T-helper 2 cell (primary cell): ENCODE results near the gene ELAVL3.
"Not testable (repeated sequence)": the region's sequence is repeated elsewhere in the genome, so short reads cannot be mapped to it uniquely, and the experiment has no call there.

Experiments
- DNase-seq, 5 experiments: peaks; one replicate each; pipeline versions ENCODE4 v3.0.0 to v3.0.0-alpha.2; 2012 to 2022

The ELAVL3 gene

GRCh38 chr19:11486661-11487503, 6.0 kb upstream of the ELAVL3 start:
- no peak for DNase-seq

DNA sequence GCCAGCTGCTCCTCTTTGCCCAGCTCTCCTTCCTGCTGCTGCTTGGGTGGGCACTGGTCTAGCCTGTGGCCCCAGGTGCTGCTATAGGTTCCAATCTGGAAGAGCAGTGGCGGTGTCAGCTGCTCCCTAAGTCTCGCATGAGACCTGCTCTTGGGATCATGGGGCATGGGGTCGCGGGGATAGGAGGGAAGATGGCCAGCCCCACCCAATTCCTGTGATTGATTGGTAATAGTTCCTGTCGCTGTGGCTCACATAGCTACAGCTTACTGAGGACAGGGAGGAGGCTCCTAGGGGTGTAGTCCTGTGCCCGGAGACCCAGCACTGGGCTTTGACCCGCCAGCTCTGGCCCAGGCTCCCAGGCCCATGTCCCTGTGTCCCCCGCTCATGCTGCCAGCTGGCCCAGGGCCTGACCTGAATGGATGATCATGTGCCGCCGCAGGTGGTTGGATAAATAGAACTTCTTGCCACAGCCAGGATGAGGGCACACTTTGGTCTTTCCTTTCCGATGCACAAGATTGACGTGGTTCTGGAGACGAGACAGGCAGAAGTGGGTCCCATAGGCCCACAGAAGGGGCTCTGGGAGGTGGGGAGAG, 4.5 kb upstream of the ELAVL3 start:
- no peak for DNase-seq

DNA sequence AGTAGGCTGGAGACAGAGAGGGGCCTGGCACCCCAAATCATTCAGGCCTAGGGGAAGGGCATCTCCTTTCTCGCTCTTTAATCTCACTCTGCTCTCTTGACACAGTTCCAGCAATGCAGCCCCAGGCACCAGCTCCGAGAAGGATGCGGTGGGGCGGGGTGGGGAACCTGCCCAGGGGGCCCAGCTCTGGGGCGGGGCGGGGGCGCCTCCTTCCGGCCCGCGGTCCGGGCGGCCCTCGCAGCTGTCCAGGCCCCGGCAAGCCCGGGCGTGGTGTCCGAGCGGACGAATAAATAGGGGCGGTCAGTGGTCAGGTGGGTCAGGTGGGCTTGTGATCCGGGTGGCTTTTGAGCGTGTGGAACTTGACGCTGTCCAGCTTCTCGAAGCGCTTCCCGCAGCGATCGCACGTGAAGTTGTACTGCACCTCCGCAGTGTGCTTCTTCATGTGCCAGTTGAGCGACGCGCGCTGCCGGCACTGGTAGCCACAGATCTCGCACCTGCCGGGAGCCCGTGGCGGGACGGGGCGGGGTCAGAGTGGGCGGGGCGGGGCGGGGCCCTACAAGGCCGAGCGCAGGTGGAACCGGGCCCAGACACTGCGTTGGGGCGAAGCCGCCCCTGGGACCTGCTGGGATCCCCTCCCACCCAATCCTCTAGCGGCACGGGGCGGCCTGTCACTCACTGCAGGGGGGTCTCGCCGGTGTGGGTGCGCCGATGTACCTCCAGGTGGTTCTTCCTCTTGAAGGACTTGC, 2.7 kb upstream of the ELAVL3 start:
- DNase-seq: no peak

- peak; percentile 79 to 92 (median 82) for DNase-seq
Observed at GRCh38 chr19:11482384-11483050, 1.7 kb upstream of the ELAVL3 start.

DNA sequence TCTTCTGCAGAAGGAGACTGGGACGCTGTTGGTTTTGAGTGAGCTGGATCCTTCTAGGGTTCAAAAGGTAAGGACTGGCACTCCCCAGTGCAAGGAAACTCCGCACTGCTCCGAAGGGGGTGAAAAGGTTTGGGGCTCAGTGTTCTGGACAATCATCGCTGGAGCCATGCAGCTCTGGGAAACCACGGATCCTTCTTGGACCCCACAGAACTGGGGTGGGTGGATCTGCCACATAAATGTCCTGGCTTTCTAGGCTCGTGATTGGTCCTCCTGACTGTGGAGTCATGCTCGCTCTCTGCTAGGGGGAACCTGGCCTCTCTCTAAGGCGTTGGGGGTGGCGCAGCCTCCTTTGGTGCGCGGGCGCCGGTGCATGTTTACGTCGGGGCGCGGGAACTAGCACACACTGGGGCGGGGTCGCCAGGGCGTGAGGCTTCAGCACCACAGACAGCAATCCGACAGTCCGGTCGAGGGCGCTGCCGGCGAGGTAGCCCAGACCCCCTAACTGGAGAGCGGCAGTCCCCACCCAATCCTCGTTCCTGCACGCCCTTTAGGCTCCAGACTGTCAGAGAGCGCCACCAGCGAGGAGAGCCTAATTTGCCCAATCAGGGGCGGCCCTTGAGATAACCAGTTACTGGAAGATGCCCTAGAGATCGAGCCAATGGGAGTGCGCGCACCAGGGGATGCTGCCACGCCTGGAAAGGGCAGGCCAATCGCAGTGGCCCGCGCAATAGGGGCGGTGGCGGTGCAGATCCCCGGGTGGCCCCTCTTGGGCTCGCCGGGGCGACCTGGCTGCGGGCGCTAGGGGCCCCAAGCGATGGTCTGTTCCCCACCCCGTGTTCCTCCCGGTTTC, 913 bp upstream of the ELAVL3 start:
- DNase-seq: peak; percentile 21 to 89 (median 49)

- no peak for DNase-seq
Observed at GRCh38 chr19:11479898-11480714, 740 bp downstream of the ELAVL3 start.

GRCh38 chr19:11479090-11479897, 1.6 kb downstream of the ELAVL3 start:
- no peak for DNase-seq

DNA sequence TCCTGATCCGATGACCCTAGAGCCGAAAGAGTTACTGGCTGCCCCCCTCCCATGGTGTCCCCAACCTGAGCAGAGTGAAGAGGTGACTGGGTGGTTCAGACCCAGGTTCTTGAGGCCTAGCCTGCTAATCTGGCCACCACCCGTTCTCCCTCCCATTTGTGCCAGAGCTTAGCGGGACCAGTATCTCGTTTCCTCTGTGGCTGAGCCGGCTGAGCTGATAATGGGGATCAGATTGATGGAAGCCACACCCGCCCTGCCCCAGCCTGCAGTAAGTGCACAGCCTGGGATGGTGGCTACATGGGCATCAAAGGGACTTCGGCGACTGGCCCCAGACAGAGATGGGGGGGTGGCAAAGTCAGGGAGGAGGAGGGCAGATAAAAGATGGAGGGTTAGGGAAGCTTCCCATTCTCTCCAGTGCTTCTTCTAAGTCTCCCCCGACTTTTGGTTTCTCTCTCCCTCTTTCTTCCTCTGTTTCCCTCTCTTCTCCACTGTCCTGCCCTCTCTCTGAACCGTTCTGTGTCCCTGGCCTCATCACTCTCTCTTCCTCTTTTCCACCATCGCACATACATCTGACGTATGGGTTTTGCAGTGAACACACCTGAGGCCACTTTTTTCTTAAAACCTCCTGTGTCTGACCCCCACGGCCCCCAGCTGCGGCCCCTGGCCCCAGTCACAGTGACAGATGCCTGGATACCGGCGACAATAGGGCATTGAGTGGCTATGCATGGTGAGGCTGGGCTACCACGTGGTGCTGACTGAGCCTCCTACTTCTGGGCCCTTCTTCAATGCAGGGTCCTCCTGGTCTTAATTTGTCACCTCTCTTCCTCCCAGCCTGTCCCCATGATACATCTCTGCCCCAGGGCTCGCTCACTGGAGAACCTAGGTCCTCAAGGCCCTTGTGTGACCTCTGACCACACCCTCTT, 2.4 kb downstream of the ELAVL3 start:
- DNase-seq: no peak

DNA sequence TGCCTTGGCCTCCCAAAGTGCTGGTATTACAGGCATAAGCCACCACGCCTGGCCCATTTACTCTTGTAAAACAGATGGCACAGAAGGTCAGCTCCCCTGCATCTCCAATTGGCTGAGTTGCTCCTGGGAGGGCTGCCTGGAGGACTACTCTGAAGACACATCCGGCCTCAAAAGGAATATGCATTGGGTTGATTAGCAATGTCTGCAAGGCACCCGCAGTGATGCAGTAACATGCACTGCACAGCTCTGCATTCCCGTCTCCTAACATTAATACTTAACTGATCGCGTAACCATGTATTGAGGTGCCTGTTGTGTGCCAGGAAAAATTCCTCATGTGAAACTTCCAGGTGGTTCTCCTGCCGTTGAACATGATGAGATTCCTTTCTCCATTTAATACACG, 5.0 kb downstream of the ELAVL3 start:
- DNase-seq: no peak

DNA sequence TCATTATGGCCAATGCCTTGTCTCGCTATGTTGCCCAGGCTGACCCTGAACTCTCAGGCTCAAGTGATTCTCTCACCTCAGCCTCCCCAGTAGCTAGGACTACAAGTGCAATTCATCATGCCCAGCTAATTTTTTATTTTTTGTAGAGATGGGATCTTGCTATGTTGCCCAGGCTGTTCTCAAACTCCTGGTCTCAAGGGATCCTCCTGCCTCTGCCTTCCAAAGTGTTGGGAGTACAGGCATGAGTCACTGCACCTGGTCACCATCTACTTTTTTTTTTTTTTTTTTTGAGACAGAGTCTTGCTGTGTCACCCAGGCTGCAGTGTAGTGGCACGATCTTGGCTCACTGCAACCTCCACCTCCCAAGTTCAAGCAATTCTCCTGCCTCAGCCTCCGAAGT, 5.5 kb downstream of the ELAVL3 start:
- not testable (repeated sequence) for DNase-seq

GRCh38 chr19:11473725-11474124, 7.1 kb downstream of the ELAVL3 start:
- DNase-seq: no peak

GRCh38 chr19:11468266-11468845, 12.5 kb downstream of the ELAVL3 start:
- DNase-seq: not testable (repeated sequence)

DNA sequence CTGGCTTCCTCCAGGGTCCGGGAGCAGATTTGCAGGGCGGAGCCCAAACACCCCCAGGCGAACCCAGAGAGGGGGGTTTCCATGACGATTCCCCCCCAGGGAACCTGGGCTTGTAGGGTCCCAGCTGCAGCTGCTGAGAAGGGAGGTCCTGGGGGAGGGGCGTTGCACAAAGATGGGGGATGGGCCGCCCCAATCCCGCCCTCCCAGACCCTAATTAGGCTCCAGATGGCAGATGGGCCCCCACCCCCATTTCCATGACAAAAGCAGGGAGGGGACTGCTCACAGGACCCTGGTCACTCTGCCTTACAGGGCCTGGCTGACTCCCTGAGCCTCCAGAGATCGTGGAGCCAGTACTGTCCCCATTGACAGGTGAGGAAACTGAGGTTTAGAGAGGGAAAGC, 15.2 kb downstream of the ELAVL3 start:
- DNase-seq: no peak

GRCh38 chr19:11464333-11465265, 16.2 kb downstream of the ELAVL3 start:
- no peak for DNase-seq

- peak in 1 of 5 experiments; percentile 55 for DNase-seq
Observed at GRCh38 chr19:11463391-11463790, 17.5 kb downstream of the ELAVL3 start.

GRCh38 chr19:11461453-11461852, 19.4 kb downstream of the ELAVL3 start:
- DNase-seq: no peak

DNA sequence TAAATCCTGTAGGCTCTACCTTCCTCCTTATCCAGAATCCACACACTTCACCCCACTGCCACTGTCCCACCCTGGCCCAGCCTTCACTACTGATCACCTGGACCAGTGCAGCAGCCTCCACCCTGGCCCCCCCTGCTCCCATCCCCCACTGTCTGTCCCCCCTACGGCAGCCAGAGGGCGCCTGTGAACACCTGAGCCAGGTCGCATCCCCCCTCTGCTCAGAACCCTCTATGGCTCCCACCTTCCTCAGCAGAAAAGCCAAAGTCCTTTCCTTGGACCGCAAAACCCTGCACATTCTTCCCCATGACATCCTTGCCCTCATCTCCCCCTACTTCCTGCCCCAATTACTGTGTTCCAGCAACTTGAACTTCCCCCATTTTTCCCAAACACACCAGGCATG, 20.6 kb downstream of the ELAVL3 start:
- DNase-seq: no peak

DNA sequence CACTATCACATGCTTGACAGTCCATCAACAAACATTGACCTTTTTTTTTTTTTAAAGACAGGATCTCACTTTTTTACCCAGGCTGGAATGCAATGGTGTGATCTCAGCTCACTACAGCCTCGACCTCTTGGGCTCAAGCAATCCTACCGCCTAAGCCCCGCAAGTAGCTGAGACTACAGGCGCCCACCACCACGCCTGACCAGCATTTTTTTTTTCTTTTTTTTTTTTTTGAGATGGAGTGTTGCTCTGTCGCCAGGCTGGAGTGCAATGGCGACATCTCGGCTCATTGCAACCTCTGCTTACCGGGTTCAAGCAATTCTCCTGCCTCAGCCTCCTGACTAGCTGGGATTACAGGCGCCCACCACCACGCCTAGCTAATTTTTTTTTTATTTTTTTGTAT, 21.9 kb downstream of the ELAVL3 start:
- not testable (repeated sequence) for DNase-seq
